HepG2 (cell line): ENCODE measurements around the gene LIPC. TPM values are rescaled to one million over a fixed set of nuclear protein-coding genes. Genes with fewer than 3 reads are reported as not detected.

ENCODE experiments used
- ATAC-seq: fragments of 200-7000 bp; cut with Tn5 transposase; 3 replicates; pipeline ENCODE4 v1.9.1; 2020; ENCODE audit warnings: mild to moderate bottlenecking, moderate library complexity
- BruUV-seq: library from RNA; stranded (reverse); fragments of 400-500 nt; replicated peaks from 2 replicates; lab custom pipeline; 2021; lab: Mats Ljungman, UMichigan
- CTCF ChIA-PET: fragments of 300-600 bp; formaldehyde crosslinking; extraction: SDS; loops from one replicate; lab custom pipeline; 2021; ENCODE audit warnings: low total read pairs, inconsistent platforms, low intra/inter-chr PET ratio; lab: Yijun Ruan, JAX
- POLR2A ChIA-PET: fragments of 350-600 bp; sonication (Branson Sonifier 250); formaldehyde crosslinking; loops from one replicate; lab custom pipeline; 2020; ENCODE audit warnings: antibody characterized with exemption, inconsistent platforms; lab: Yijun Ruan, JAX
- DNase-seq: peaks from one replicate; pipeline ENCODE4 v3.0.0-alpha.2; 2015; ENCODE audit warnings: low spot score
- FAIRE-seq: peaks from 3 replicates; lab custom pipeline; 2011; peaks lifted over from hg19 to GRCh38; lab: Jason Lieb, UNC
- H2AFZ ChIP-seq: one replicate; pipeline ENCODE4 v1.6.1; 2011; ENCODE audit warnings: low read length, inconsistent platforms
- H3K27ac ChIP-seq: fragments of 300-600 bp; 3 replicates; pipeline ENCODE4 v1.8.0; 2011; ENCODE audit warnings: mixed run types, mild to moderate bottlenecking, mixed read lengths, low read length, inconsistent platforms; ENCODE audit not compliant: insufficient read depth; ENCODE audit errors: extremely low read length
- H3K27me3 ChIP-seq, 2 experiments: fragments of 200-600 bp in 1 of 2; 2 replicates in 1 of 2; 3 replicates in 1 of 2; pipeline versions ENCODE4 v1.6.0 to v1.8.0; 2011; ENCODE audit warnings: low read length in 2 of 2, mild to moderate bottlenecking in 2 of 2, moderate library complexity in 2 of 2, inconsistent platforms in 1 of 2; ENCODE audit not compliant: insufficient read depth in 2 of 2, control insufficient read depth in 1 of 2
- H3K36me3 ChIP-seq, 2 experiments: fragments of 200-600 bp in 1 of 2; replicated peaks in 1 of 2; 2 replicates in 1 of 2; 3 replicates in 1 of 2; pipeline versions ENCODE4 v1.5.1 to v1.8.0; 2011; ENCODE audit warnings: low read length in 2 of 2, inconsistent platforms in 1 of 2; ENCODE audit not compliant: insufficient read depth in 2 of 2, control insufficient read depth in 1 of 2
- H3K4me1 ChIP-seq: 2 replicates; pipeline ENCODE4 v1.5.1; 2012; ENCODE audit warnings: low read length, inconsistent platforms; ENCODE audit not compliant: insufficient read depth
- H3K4me2 ChIP-seq: 2 replicates; pipeline ENCODE4 v1.6.0; 2011; ENCODE audit warnings: low read depth, low read length, inconsistent platforms
- H3K4me3 ChIP-seq, 3 experiments: fragments of 200-600 bp in 1 of 3; sonication (generic), shearing (Covaris generic) in 1 of 3; replicated peaks in 1 of 3; 2 replicates each; pipeline ENCODE4 v1.5.1; 2011 to 2016; ENCODE audit warnings: low read length in 3 of 3, inconsistent platforms in 2 of 3, low read depth in 2 of 3, mild to moderate bottlenecking in 2 of 3, control low read depth in 1 of 3, mixed read lengths in 1 of 3; ENCODE audit not compliant: insufficient read depth in 1 of 3
- H3K79me2 ChIP-seq: one replicate; pipeline ENCODE4 v1.6.1; 2011; ENCODE audit warnings: low read length, inconsistent platforms; ENCODE audit not compliant: insufficient read depth
- H3K9ac ChIP-seq: 2 replicates; pipeline ENCODE4 v1.6.0; 2011; ENCODE audit warnings: mild to moderate bottlenecking, low read depth, low read length, inconsistent platforms; ENCODE audit not compliant: insufficient read depth
- H3K9me3 ChIP-seq: 2 replicates; pipeline ENCODE4 v1.5.1; 2012; ENCODE audit warnings: mild to moderate bottlenecking, low read length
- H4K20me1 ChIP-seq: 2 replicates; pipeline ENCODE4 v1.6.0; 2011; ENCODE audit warnings: inconsistent platforms, mild to moderate bottlenecking, low read length, moderate library complexity; ENCODE audit not compliant: insufficient read depth
- HMGXB4 ChIP-seq, 2 experiments: sonication (generic) in 1 of 2; formaldehyde crosslinking in 1 of 2; IDR thresholded peaks; 2 replicates each; pipeline versions ENCODE4 v1.4.0 to v1.6.1; 2018 to 2020; ENCODE audit warnings: missing genetic modification reagents in 2 of 2, borderline replicate concordance in 1 of 2, low read depth in 1 of 2, mild to moderate bottlenecking in 1 of 2, missing biosample characterization in 1 of 2
- SIX4 ChIP-seq: sonication (generic); formaldehyde crosslinking; IDR thresholded peaks from 2 replicates; pipeline ENCODE4 v1.4.0; 2020; ENCODE audit warnings: missing genetic modification reagents
- ZNF616 ChIP-seq: sonication (generic); formaldehyde crosslinking; IDR thresholded peaks from 2 replicates; pipeline ENCODE4 v1.5.0; 2020; ENCODE audit warnings: low read depth, mild to moderate bottlenecking, missing genetic modification reagents
- WGBS: methylation state at CpG from one replicate; pipeline ENCODE4 v1.1.6; 2017; ENCODE audit warnings: low lambda C conversion rate; 5-methylcytosine and 5-hydroxymethylcytosine counted together
- in situ Hi-C: cut with HindIII; loops from 2 replicates; pipeline ENCODE4 v1.10.0; 2017; ENCODE audit warnings: low pct_unique_long_range_greater_than_20kb; ENCODE audit not compliant: extremely low pct_ligation_motif_present
- intact Hi-C: fragments of 100-400 bp; cut with micrococcal nuclease; formaldehyde crosslinking; loops from one replicate; pipeline ENCODE4 v1.10.0; 2022; ENCODE audit not compliant: unreplicated experiment
- polyA plus RNA-seq, 8 experiments: library from polyadenylated mRNA; depleted of rRNA in 3 of 8; stranded (reverse) in 7 of 8; unstranded in 1 of 8; fragments of >200 nt; fragmentation: Illumina TruSeq in 4 of 8; extraction: Trizol in 4 of 8; gene quantifications; 2 replicates each; pipeline versions ENCODE4 v1.2.1 to v1.2.3, GENCODE V29; 2011 to 2016; ENCODE audit warnings: low read depth in 4 of 8, missing spikeins in 1 of 8, mixed read lengths in 1 of 8; ENCODE audit not compliant: insufficient read depth in 1 of 8
- total RNA-seq, 5 experiments: library from RNA; depleted of rRNA; stranded (reverse); fragments of >200 nt; fragmentation: Illumina TruSeq; extraction: Trizol; gene quantifications; 2 replicates each; pipeline ENCODE4 v1.2.3, GENCODE V29; 2016; ENCODE audit warnings: low read depth in 1 of 5

Gene LIPC
- total and polyA plus RNA-seq, 2 of the 13 experiments (the other 11 are each of a cell fraction or from before 2014, with no cell fraction given): 26.0 to 38.0 TPM

DNA sequence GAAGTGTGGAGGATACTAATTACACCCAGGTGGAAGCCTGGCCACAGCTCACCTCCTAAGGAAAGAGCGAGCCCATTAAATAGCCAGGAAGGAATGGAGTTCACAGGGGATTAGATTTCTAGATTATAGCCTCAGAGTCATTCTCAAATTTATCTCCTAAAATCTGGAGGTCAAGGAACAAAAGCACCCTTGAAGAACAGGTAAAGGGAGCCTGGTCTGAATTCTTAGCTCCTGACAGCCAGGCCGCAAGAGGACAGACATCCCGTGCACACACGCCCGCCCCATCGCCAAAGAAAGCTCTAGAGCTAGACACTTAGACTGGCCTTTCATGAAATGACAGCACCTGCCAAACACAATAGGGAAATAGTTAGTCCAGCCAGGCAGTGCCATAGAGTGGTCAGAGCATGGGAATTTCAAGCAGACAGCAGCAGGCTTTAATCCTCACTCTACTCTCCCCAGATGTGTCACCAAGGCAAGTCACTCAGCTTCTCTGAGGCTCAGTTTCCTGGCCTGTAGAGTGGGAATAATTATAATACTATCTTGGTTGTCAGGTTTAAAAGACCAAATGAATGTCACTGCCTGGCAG is 59.2 kb downstream of the LIPC start:
- in situ Hi-C loops (no loop called here), intact Hi-C loops (no loop called here)
- TF ChIP-seq HMGXB4 (CRISPR knock-in tag; IDR thresholded peaks at IDR 0.05; ENCODE audit: borderline replicate concordance in 1 of 2, low read depth in 1 of 2): no peak
- TF ChIP-seq, all 625 proteins: peak for 0
- ChIA-PET CTCF (no interaction called here), POLR2A (no interaction called here)
- H4K20me1 ChIP-seq: no peaks in the 10 kb centered on the region
- no peak overlapping the region for H3K9ac ChIP-seq
- H3K9me3 ChIP-seq: peaks cover 6% of the 10 kb centered on the region; the same call in 1 of the 2 replicates
- ATAC-seq (no peak), DNase-seq (no peak), FAIRE-seq (no peak)
- no peaks in the 10 kb centered on the region for H3K27me3 ChIP-seq
- no peak overlapping the region for H3K4me2 ChIP-seq
- 100% methylated on average over 6 of the region's 6 CpGs for WGBS
- H3K79me2 ChIP-seq: no peaks in the 10 kb centered on the region
- H3K27ac ChIP-seq: no peak overlapping the region
- no peak overlapping the region for H2AFZ ChIP-seq
- no TSS peak for BruUV-seq
- peaks cover 6% of the 10 kb centered on the region; the same call in 1 of the 2 replicates for H3K4me1 ChIP-seq
- no peaks in the 10 kb centered on the region for H3K36me3 ChIP-seq
- no peak overlapping the region for H3K4me3 ChIP-seq

- DNase-seq (no peak), FAIRE-seq (no peak)
- POLR2A ChIA-PET: interaction anchor here (1.3 kb wide), 1 partner anchor 15 kb away, joined by 6 read pairs; no protein-coding TSS in a partner anchor
These were observed 59.9 kb downstream of the LIPC start for GRCh38 chr15:58491499-58492202.

More at GRCh38 chr15:58491499-58492202, 59.9 kb downstream of the LIPC start:
- CTCF ChIA-PET: no interaction called here
- no peak for ATAC-seq
- H3K36me3 ChIP-seq: no peaks in the 10 kb centered on the region
- peaks cover 6% of the 10 kb centered on the region; the same call in 1 of the 2 replicates for H3K4me1 ChIP-seq
- H3K9ac ChIP-seq: no peak overlapping the region
- intact Hi-C loops (no loop called here), in situ Hi-C loops (no loop called here)
- H3K4me2 ChIP-seq: no peak overlapping the region
- no TSS peak for BruUV-seq
- 97% methylated on average over 3 of the region's 3 CpGs for WGBS
- H3K9me3 ChIP-seq: peaks cover 6% of the 10 kb centered on the region; the same call in 1 of the 2 replicates
- H3K4me3 ChIP-seq: no peak overlapping the region
- no peak overlapping the region for H3K27ac ChIP-seq
- TF ChIP-seq SIX4: no peak
- TF ChIP-seq ZNF616 (CRISPR knock-in tag): no peak
- H4K20me1 ChIP-seq: no peaks in the 10 kb centered on the region
- H2AFZ ChIP-seq: no peak overlapping the region
- no peaks in the 10 kb centered on the region for H3K27me3 ChIP-seq
- H3K79me2 ChIP-seq: no peaks in the 10 kb centered on the region
